Natural killer cell treated with Interleukin-12 subunit alpha and Interleukin-12 subunit beta and Interleukin-15 and Interleukin-18, amount 100 ng/mL, for 72 hours (primary cell): ENCODE data around the gene ZNF579. TPM values are rescaled to one million over a fixed set of nuclear protein-coding genes. Genes with fewer than 3 reads are reported as not detected.

Experiments used
- ATAC-seq, 2 donors: fragments of 150-1000 bp; cut with Tn5 transposase in 1 of 2; sonication (Bioruptor Pico), chemical (Tn5 transposase) in 1 of 2; 2 replicates each; pipeline ENCODE4 v1.10.0; 2021
- DNase-seq: peaks from one replicate; pipeline ENCODE4 v3.0.0; 2022; ENCODE audit warnings: low spot score
- H3K27ac Mint-ChIP-seq, 2 donors: 1 replicate in 1 of 2; 2 replicates in 1 of 2; pipeline ENCODE4 v1.8.0; 2022; ENCODE audit warnings: mixed read lengths in 2 of 2, mild to moderate bottlenecking in 1 of 2, moderate library complexity in 1 of 2
- H3K27me3 Mint-ChIP-seq, 2 donors: 1 replicate in 1 of 2; 2 replicates in 1 of 2; pipeline ENCODE4 v1.8.0; 2022; ENCODE audit warnings: mixed read lengths in 2 of 2
- H3K36me3 Mint-ChIP-seq: one replicate; pipeline ENCODE4 v1.8.0; 2022; ENCODE audit warnings: mixed read lengths
- H3K4me1 Mint-ChIP-seq, 2 donors: 1 replicate in 1 of 2; 2 replicates in 1 of 2; pipeline ENCODE4 v1.8.0; 2022; ENCODE audit warnings: low read depth in 2 of 2, mixed read lengths in 2 of 2, mild to moderate bottlenecking in 1 of 2
- H3K4me3 Mint-ChIP-seq: one replicate; pipeline ENCODE4 v1.8.0; 2022; ENCODE audit warnings: mixed read lengths
- H3K9me3 Mint-ChIP-seq: 2 replicates; pipeline ENCODE4 v1.8.0; 2022; ENCODE audit warnings: mixed read lengths
- total RNA-seq, 2 donors: library from RNA; stranded (reverse); gene quantifications; one replicate each; pipeline ENCODE4 v1.2.3, GENCODE V29; 2022

Gene ZNF579
- total RNA-seq, 2 donors from 2014 or later = 6.5 to 10.2 TPM

GRCh38 chr19:55554302-55554701 lies 26.3 kb downstream of the ZNF579 start:
- Mint-ChIP-seq H3K4me1 (no peaks in the 10 kb centered on the region), H3K27me3 (peaks cover 6 to 16% of the 10 kb centered on the region in 2 donors), H3K4me3 (no peak overlapping the region), H3K36me3 (no peaks in the 10 kb centered on the region), H3K27ac (peak overlapping the region in 1 of 2 donors; percentile 28), H3K9me3 (no peaks in the 10 kb centered on the region)
- DNase-seq = no peak
- no peak for ATAC-seq

DNA sequence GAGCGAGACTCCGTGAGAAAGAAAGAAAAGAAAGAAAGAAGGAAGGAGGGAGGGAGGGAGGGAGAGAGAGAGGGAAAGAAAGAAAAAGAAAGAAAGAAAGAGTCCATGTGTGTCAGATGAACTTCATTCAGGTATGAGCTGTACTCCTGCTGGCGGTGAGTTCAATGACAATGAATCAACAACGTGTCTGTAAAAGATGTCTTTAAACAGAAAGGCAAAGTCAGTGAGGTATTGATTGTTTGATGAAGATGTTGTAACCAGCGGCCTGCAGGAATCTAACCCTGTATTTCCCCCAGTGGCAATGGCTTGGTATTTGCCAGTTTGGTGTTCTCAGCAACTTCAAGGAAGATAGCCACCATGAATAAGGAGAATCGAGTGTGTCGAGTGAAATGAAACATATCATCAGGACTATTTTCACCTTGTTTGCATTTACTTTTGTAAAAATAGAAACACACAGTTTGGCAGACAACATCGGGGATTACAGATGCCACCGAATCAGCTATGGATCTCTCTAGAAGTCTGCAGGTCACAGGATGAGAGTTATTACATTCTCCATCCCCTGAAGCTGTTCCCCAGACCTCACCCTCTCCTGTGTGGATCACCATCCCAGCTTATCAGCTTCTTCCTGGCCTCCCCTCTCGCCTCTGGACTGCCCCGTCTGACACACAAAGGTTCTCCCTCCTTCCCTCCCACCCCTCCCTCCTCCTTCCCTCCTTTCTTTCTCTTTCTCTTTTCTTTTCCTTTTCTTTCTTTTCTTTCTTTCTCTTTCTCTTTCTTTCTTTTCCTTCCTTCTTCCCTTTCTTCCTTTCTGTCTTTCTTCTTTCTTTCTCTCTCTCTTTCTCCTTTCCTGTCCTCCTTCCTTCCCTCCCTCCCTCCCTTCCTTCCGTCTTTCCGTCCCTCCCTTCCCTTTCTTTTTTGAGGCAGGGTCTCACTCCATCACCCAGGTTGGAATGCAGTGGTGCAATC lies 27.1 kb downstream of the ZNF579 start:
- H3K36me3 Mint-ChIP-seq = no peaks in the 10 kb centered on the region
- no peaks in the 10 kb centered on the region for H3K9me3 Mint-ChIP-seq
- H3K4me3 Mint-ChIP-seq = no peak overlapping the region
- H3K27ac Mint-ChIP-seq = peak overlapping the region in 1 of 2 donors; percentile 28
- H3K27me3 Mint-ChIP-seq = peaks cover 6 to 16% of the 10 kb centered on the region in 2 donors
- DNase-seq (no peak), ATAC-seq (no peak)
- H3K4me1 Mint-ChIP-seq = no peaks in the 10 kb centered on the region

DNA sequence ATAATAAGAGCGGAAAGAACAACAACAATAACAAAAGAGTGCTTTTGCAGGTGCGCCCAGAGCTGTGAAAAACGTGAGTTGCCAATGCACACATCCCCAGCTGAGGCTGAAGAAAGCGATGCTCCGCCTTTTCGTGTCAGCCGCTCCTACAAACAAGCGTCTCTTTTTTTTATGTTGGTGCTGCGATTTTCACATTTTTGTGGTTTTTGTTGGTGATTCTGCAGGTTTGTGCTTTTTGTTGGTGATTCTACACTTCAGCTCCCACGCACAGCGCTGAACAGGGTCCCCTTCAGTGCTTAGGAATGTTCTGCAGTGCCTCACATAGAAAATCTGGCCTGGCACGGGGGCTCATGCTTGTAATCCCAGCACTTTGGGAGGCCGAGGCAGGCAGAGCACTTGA lies 28.0 kb downstream of the ZNF579 start:
- Mint-ChIP-seq H3K27ac (no peak overlapping the region), H3K9me3 (no peaks in the 10 kb centered on the region), H3K4me3 (no peak overlapping the region), H3K4me1 (no peaks in the 10 kb centered on the region), H3K27me3 (peaks cover 6 to 24% of the 10 kb centered on the region in 2 donors), H3K36me3 (no peaks in the 10 kb centered on the region)
- no peak for ATAC-seq
- no peak for DNase-seq

GRCh38 chr19:55552206-55552605 lies 28.4 kb downstream of the ZNF579 start:
- no peaks in the 10 kb centered on the region for H3K9me3 Mint-ChIP-seq
- DNase-seq = no peak
- no peak for ATAC-seq
- no peak overlapping the region for H3K4me3 Mint-ChIP-seq
- peaks cover 0 to 3% of the 10 kb centered on the region in 2 donors for H3K4me1 Mint-ChIP-seq
- H3K36me3 Mint-ChIP-seq = no peaks in the 10 kb centered on the region
- no peak overlapping the region for H3K27ac Mint-ChIP-seq
- H3K27me3 Mint-ChIP-seq = peaks cover 8 to 28% of the 10 kb centered on the region in 2 donors

- Mint-ChIP-seq H3K27ac (no peak overlapping the region), H3K4me3 (no peak overlapping the region), H3K27me3 (peaks cover 13 to 28% of the 10 kb centered on the region in 2 donors), H3K9me3 (no peaks in the 10 kb centered on the region), H3K36me3 (no peaks in the 10 kb centered on the region), H3K4me1 (peaks cover 0 to 4% of the 10 kb centered on the region in 2 donors)
- ATAC-seq (no peak), DNase-seq (no peak)
Observed at GRCh38 chr19:55550321-55550650, 30.4 kb downstream of the ZNF579 start.

DNA sequence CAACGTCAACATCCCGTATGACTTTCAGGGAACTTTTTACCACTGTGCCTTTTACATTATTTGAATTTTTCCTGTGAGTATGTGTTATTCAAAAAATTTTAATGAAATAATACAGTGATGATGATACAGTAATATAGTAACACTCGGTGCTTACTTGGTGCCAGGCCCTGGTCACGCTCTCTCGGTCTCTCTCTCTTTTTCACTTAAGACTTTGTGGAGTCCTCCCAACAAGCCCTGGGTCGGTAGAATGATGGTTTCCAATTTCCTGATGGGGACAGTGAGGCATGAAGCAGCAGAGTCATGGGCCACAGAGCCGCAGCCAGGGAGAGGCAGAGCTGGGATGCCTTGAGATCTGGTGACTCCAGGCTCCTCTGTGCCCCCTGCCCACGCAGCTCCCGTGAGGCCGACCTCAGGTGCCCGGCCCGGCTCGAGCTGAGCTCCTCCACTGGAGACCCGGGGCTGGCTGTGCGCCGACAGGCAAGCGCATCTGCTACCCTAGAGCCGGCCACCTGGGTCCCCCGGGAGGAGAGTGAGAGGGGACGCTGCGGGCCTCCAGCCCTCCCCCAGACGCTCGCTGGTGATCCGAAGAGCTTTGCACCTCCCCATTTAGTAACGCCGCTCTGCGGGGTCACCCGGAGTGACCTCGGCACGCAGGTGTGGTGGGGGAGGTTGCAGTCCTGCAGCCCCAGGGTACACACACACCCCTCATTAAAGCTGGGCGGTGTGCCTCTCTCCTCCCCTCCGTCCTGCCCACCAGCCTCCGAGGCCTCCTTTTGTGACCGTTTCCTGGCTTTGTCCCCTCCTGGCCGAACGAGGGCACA lies 30.9 kb downstream of the ZNF579 start:
- Mint-ChIP-seq H3K36me3 (no peaks in the 10 kb centered on the region), H3K4me3 (no peak overlapping the region), H3K4me1 (peaks cover 0 to 4% of the 10 kb centered on the region in 2 donors), H3K27ac (no peak overlapping the region), H3K9me3 (no peaks in the 10 kb centered on the region), H3K27me3 (peaks cover 15 to 28% of the 10 kb centered on the region in 2 donors)
- peak in 1 of 2 donors; percentile 11 for ATAC-seq
- DNase-seq = no peak

- no peak for DNase-seq
- peak in 1 of 2 donors; percentile 72 for ATAC-seq
Observed at GRCh38 chr19:55546822-55547614, 33.6 kb downstream of the ZNF579 start.

GRCh38 chr19:55546011-55546410 lies 34.6 kb downstream of the ZNF579 start:
- DNase-seq (no peak), ATAC-seq (no peak)
- Mint-ChIP-seq H3K4me3 (no peak overlapping the region), H3K27ac (no peak overlapping the region), H3K4me1 (peaks cover 0 to 4% of the 10 kb centered on the region in 2 donors), H3K36me3 (no peaks in the 10 kb centered on the region), H3K27me3 (peaks cover 11 to 30% of the 10 kb centered on the region in 2 donors), H3K9me3 (no peaks in the 10 kb centered on the region)

More at GRCh38 chr19:55546822-55547614, 33.6 kb downstream of the ZNF579 start:
- H3K4me3 Mint-ChIP-seq = no peak overlapping the region
- no peaks in the 10 kb centered on the region for H3K36me3 Mint-ChIP-seq
- peak overlapping the region in 1 of 2 donors; percentile 87 for H3K27ac Mint-ChIP-seq
- H3K4me1 Mint-ChIP-seq = peaks cover 0 to 4% of the 10 kb centered on the region in 2 donors
- peaks cover 11 to 26% of the 10 kb centered on the region in 2 donors for H3K27me3 Mint-ChIP-seq
- no peaks in the 10 kb centered on the region for H3K9me3 Mint-ChIP-seq

DNA sequence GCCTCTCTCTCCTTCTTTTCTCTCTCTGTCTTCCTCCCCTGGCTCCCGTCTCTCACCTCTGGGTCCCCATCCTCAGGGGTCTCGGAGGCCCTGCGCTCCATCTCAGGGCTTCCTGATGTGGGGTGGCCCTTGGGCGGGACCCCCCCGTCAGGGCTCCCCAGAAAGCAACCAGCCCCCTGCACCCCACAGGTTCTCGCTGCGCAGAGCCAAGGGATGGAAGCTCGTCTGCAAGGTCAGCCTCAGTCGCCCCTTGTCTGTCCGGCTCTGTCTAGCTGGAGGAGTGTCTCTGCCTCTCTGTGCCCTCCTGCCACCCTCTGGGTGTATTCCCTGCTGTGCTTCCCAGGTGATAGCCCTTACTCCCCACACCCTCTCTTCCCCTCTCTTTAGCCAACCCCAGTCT lies 35.2 kb downstream of the ZNF579 start, which contains the start of gene SBK3:
SBK3 (minus strand) TSS at position 101 of the 400 bp plus-strand sequence; CDS start at position 101, 0 bp downstream.
- Mint-ChIP-seq H3K4me3 (no peak within 1 kb of the TSS), H3K4me1 (peaks cover 0 to 4% of the 10 kb centered on the region in 2 donors), H3K36me3 (no peaks in the 10 kb centered on the region), H3K27me3 (peaks cover 11 to 30% of the 10 kb centered on the region in 2 donors), H3K27ac (peak within 1 kb of the TSS in 1 of 2 donors; percentile 18), H3K9me3 (no peaks in the 10 kb centered on the region)
- ATAC-seq = no peak
- no peak for DNase-seq

DNA sequence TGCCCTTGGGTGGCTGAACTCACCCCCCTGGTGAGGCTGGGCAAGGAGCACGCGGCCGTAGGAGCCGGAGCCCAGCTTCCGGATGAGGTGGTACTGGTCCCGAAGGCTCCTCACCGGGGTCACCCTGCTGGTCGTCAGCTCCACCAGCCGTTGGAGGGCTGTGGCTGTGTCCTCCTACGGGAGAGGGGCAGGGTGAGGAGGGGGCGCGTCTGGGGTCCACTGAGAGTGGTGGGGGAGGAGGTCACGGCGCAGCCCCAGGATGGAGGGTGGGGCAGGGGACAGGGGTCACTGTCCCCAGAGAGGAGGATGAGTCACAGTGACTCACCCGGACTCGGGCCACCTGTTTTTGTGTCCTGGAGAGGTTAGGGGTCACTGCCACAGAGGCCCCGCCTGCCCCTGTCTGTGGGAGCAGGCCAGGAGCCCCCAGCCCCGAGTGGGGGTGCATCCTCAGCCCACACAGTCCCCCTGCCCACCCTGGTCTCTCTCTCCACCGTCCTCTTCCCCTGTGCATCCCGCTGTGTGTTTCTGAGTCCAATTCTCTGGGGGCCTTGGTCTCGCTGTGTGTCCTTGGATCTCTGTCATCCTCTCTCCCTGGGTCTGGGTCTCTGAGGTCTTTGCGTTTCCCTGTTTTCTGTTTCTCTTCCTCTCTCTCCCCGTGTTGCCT lies 35.7 kb downstream of the ZNF579 start:
- Mint-ChIP-seq H3K36me3 (no peaks in the 10 kb centered on the region), H3K4me1 (peaks cover 0 to 4% of the 10 kb centered on the region in 2 donors), H3K27ac (peak overlapping the region in 1 of 2 donors; percentile 18), H3K4me3 (no peak overlapping the region), H3K27me3 (peaks cover 11 to 30% of the 10 kb centered on the region in 2 donors), H3K9me3 (no peaks in the 10 kb centered on the region)
- DNase-seq = no peak
- ATAC-seq = no peak

GRCh38 chr19:55544014-55544413 lies 36.6 kb downstream of the ZNF579 start:
- no peak overlapping the region for H3K4me3 Mint-ChIP-seq
- H3K27me3 Mint-ChIP-seq = peaks cover 11 to 30% of the 10 kb centered on the region in 2 donors
- ATAC-seq = no peak
- H3K27ac Mint-ChIP-seq = no peak overlapping the region
- peaks cover 0 to 4% of the 10 kb centered on the region in 2 donors for H3K4me1 Mint-ChIP-seq
- no peaks in the 10 kb centered on the region for H3K9me3 Mint-ChIP-seq
- no peaks in the 10 kb centered on the region for H3K36me3 Mint-ChIP-seq
- no peak for DNase-seq

DNA sequence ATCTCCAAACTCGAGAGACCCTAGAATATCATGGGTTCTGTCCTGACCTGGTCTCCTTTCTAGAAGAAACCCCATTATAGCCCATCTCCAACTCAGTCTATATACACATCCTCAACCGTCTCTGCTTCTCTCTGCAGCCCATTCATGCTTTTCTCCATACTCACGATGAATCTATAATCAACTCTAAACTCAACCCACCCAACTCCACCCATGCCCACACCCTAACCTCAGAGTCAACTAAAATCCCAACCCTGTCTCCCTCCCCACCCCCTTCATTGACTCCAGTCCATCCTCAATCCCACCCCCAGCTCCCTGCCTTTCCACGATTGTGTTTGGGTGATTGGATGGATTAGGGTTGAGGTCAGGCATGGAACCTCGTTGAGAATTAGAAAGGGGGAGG lies 37.1 kb downstream of the ZNF579 start:
- ATAC-seq (no peak), DNase-seq (no peak)
- H3K27me3 Mint-ChIP-seq = peaks cover 11 to 30% of the 10 kb centered on the region in 2 donors

More for the DNA sequence above, 37.1 kb downstream of the ZNF579 start:
- Mint-ChIP-seq H3K9me3 (no peaks in the 10 kb centered on the region), H3K27ac (no peak overlapping the region), H3K4me3 (no peak overlapping the region), H3K36me3 (no peaks in the 10 kb centered on the region), H3K4me1 (peaks cover 0 to 4% of the 10 kb centered on the region in 2 donors)
